HT1080 (cell line): ENCODE results near the gene SLC18A3. TPM values are rescaled to one million over a fixed set of nuclear protein-coding genes. Genes with fewer than 3 reads are reported as not detected.

ENCODE experiments used
- DNase-seq: peaks from one replicate; pipeline ENCODE4 v3.0.0-alpha.2; 2015; ENCODE audit warnings: low read depth
- total RNA-seq: library from RNA; depleted of rRNA; stranded (reverse); fragments of >200 nt; shearing (Covaris generic); gene quantifications from 2 replicates; pipeline ENCODE4 v1.2.3, GENCODE V29; 2014

The SLC18A3 gene
- total RNA-seq, 1 experiment from 2014 or later: not detected

DNA sequence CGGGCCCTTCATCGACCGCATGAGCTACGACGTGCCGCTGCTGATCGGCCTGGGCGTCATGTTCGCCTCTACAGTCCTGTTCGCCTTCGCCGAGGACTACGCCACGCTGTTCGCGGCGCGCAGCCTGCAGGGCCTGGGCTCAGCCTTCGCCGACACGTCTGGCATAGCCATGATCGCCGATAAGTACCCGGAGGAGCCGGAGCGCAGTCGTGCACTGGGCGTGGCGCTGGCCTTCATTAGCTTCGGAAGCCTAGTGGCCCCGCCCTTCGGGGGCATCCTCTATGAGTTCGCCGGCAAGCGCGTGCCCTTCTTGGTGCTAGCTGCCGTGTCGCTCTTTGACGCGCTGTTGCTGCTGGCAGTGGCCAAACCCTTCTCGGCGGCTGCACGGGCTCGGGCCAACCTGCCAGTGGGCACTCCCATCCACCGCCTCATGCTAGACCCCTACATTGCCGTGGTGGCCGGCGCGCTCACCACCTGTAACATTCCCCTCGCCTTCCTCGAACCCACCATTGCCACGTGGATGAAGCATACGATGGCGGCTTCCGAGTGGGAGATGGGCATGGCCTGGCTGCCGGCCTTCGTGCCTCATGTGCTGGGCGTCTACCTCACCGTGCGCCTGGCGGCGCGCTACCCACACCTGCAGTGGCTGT lies 1.2 kb downstream of the SLC18A3 start:
- DNase-seq: no peak

DNA sequence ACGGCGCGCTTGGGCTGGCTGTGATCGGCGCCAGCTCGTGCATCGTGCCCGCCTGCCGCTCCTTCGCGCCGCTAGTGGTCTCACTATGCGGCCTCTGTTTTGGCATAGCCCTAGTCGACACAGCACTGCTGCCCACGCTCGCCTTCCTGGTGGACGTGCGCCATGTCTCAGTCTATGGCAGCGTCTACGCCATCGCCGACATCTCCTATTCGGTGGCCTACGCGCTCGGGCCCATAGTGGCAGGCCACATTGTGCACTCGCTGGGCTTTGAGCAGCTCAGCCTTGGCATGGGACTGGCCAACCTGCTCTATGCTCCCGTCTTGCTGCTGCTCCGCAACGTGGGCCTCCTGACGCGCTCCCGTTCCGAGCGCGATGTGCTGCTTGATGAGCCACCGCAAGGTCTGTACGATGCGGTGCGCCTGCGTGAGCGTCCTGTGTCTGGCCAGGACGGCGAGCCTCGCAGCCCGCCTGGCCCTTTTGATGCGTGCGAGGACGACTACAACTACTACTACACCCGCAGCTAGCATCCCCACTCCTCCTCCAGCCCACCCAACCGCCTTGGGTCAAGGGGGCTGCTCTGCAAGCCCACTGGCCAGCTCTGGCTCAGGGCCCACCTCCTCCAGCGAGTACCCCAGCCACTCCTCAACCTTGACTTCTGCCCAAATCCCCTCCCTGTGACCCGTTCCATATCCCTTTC lies 1.9 kb downstream of the SLC18A3 start:
- no peak for DNase-seq

DNA sequence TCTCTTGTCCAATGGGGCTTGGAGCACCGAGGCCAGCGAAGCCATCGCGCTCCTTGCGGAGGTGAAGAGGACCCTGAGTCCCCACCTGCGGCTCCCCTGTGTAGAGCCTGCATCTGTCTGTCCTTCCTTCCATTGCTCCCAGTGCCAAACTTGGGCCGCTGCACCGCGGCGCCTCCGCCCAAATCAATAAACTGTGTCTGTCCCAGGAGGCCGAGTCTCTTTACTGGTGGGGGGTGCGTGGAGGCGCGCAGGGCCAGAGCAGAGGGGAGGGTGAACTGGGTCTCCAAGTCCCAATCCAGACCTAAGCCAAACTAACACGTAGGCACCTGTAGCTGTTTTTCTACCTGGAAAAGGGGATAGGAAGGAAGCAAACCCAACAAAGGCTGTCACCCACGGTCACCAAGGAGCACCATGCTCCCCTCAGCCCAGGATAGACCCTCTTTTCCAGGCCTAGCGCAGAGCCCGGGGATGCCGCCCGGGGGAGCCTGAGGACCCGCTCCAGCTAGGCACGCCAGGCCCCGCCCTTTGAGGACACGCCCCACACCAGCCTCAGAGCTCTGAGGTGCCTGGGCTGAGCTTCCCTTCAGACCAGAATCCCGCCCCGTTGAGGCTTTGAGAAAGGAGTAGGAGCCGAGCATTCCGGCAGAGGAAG lies 2.5 kb downstream of the SLC18A3 start:
- DNase-seq: peak; percentile 18

- no peak for DNase-seq
These were observed 3.2 kb downstream of the SLC18A3 start for GRCh38 chr10:49613165-49613881.

DNA sequence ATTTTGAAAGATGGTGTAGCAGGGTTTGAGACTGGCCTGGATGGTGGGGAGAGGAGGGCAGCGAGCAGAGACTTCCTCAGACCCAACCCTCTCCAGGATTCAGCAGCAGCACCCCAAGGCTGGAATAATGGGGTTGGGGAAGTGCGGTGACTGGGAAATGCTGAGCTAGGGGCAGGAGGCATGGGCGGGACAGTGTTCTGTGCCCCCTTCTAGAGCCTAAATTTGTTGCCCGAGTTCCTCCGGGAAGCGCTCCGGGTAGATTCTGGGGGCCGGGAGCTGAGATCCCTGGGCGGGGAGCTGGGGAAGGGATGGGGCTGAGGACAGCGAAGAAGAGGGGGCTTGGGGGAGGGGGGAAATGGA lies 3.8 kb downstream of the SLC18A3 start, which contains the start of gene CHAT:
CHAT (plus strand) TSS at position 156 of the 360 bp plus-strand sequence; CDS start at position 309, 153 bp downstream.
- DNase-seq: no peak

- no peak for DNase-seq
These were observed 4.4 kb downstream of the SLC18A3 start for GRCh38 chr10:49614242-49615198.

GRCh38 chr10:49615213-49615612 lies 5.1 kb downstream of the SLC18A3 start:
- no peak for DNase-seq

DNA sequence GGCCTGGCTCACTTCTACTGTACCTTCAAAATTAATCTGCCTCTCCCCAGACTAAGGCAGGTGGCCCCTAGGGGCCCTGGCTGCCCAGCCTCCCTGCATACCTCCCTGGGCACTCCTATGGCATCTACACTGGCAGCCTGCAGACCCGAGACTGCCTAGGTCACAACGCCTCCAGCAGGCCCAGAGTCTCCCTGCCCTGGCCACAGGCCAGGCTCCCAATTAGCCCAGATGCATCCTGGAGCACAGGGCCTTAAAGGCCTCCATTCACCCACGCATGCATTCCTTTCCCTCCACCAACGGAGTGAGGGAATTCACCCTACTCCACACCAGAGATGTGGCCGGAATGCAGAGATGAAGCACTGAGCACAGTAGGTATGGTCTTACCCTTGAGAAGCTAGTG lies 5.6 kb downstream of the SLC18A3 start:
- no peak for DNase-seq

DNA sequence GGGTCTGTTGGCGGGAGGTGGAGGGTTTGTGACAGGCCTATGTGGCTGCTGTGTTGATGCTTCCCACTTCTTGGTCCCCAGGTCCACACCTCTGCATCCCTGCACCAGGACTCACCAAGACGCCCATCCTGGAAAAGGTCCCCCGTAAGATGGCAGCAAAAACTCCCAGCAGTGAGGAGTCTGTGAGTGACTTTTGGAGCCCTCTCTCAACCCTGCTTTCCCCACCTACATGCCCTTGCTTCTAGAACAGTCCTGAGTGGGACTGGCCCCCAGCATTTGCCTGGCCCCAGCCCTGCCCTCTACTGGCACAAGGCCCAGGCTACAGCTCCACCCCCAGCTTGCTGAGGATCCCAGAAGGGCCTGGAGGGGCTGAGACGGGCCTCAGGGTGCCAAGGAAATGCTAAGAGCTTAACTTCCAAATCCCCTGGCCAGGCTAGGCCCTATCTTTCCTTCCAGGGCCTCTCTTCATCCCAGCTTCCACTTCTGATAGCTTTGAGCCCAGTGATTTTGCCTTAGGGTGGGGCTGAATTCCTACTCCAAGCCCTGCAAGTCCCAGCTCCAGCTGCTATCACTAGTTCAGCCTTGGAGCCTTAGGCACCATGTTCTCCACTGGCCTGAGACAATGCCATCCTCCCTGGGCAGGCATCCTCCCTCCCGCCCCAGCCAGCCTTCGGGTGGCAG lies 6.5 kb downstream of the SLC18A3 start:
- DNase-seq: no peak

DNA sequence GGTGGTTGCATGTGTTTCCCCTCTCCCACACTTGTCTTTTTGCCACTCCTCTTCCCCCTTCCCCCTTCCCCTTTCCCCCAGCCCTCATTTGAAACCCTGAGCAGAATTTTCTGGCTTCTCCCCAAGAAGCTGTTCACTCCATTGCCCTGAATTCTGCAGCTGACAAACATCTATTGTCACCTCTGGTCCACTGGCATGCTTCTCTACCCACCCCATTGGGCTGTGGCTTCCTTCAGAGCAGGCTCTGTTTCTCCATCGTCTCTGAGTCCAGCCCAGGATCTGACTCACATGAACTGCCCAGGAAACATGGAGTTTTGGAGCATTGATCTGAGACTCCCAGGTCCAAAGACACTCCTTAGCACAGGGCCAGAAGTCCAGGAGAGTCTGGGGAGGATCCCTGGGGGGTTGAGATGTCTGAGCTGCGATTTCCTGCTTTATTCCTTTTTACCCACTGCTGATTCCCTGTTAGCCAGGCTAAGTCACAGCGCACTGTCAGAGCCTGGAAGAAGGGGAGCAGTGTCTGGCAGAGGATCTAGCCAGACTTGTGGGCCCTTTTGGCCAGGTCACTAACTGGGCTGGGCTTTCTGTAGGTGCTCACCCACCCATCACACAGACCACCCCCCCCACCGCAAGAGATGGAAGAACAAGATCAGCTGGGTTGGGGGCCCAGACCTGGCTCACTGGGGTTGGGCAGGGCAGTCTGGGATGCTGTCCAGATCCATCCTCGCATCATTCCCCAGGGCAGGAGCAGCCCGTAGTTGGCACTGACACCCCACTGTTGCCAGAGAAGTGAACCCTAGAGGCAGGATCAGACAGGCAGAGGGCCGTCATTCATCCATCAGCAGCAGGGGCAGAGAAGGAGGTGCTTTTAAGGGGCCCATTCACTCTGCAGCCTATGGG lies 7.3 kb downstream of the SLC18A3 start:
- no peak for DNase-seq

DNA sequence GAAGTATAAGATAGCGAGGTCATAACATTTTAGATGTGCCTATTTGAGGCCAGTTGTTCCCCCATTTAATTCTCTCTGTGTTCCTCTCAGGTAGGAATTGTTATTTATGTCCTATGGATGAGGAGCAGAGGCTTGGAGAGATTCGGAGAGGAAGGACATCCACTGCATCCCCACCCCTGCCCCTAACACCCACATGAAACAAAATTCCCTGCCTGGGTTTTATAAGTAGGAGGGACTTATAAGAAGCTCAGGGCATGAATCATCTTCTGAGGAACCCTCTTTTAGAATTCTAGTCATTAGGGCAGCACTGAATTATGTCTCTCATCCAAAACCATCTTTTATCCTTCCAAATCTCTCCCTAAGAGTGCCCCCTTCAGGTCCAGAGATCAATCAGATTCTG lies 8.7 kb downstream of the SLC18A3 start:
- DNase-seq: no peak

DNA sequence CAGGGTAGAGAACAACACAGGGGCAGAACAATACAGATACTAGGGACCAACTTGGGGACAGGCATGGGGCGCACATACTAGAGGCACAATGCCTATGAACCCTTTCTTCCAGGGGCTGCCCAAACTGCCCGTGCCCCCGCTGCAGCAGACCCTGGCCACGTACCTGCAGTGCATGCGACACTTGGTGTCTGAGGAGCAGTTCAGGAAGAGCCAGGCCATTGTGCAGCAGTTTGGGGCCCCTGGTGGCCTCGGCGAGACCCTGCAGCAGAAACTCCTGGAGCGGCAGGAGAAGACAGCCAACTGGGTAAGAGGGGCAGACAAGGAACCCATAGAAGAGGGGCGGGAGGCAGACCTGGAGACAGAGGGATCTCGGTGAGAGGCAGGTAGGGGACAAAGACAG lies 9.5 kb downstream of the SLC18A3 start:
- no peak for DNase-seq

GRCh38 chr10:49620286-49620810 lies 10.2 kb downstream of the SLC18A3 start:
- no peak for DNase-seq

DNA sequence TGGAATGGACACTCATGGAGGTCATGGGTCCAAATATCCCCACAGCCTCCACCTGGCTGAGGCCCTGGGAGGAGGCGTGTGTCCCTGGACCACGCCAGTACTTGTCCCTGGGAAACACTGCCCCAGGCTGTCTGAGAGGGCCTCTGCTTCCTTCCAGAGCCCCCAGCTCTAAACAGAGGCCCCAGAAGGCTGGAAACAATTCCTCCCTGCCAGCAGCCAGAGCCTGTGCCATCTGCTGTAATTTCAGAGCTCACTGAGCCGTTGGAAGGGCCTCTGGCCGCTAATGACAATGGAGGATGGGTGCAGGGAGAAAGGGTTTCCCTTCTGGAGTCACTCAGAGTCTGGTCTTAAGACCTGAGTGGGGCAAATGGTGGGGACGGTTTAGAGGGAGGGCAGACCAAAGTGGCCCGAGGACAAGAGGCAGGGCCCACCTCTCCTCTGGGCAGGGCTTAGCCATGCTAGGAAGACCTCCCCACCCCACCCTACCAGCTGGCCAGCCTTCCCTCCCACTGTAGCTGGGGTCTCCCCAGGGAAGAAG lies 10.8 kb downstream of the SLC18A3 start:
- no peak for DNase-seq

- no peak for DNase-seq
These were observed 11.5 kb downstream of the SLC18A3 start for GRCh38 chr10:49621561-49621960.

GRCh38 chr10:49622426-49623425 lies 12.6 kb downstream of the SLC18A3 start:
- DNase-seq: no peak

GRCh38 chr10:49624629-49625028 lies 14.5 kb downstream of the SLC18A3 start:
- no peak for DNase-seq
